ENCODE measurements around the gene MALL. TPM values are rescaled to one million over a fixed set of nuclear protein-coding genes. Genes with fewer than 3 reads are reported as not detected.
A peak's percentile ranks its signal among the peaks of the same experiment; 100 is the strongest.

The MALL gene
- total RNA-seq, 1 donor from 2014 or later = 1.1 TPM

DNA sequence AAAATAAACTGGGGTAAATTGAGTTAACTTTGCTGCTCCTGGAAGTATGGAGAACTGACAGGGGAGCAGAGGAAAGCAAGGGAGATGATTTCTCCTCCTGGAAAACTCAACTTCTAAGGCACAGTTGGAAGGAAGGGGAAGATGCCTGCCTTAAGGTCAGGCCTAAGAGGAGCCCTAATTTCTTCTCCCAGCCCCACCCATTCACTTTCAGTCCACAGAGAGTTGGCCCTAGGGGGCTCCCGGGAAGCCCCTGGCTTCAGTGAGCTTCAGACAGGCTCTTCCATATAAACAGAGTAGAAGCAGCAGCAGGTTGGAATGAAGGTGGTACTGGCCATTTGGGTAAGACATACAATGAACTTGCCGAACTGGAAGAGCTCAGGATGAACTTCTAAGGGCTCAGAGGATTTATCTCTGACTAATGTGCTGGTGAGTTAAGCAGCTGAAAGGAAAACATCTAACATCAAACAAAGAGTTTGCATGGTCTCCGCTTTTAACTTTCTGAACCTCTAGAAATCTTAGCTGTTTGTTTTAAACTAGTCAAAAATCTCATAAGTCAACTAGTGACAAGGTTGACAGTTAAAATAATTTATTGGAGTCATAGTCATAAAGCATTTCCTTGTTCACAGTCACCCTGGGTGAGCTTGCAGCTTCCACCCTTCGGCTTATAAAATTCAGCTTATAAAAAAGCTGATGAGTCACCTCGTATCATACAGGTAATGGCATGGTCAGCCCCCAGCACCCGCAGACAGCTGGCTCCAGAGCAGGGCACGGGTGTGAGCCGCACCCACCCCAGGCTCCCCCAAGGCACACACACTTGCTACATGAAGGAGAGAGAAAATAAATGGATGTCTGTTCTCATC, 9.8 kb downstream of the MALL start:
- no peaks in the 10 kb centered on the region for H3K79me2 ChIP-seq (ENCODE audit: low read depth)
- Mint-ChIP-seq H3K27ac (no peak overlapping the region), H3K4me1 (peaks cover 5% of the 10 kb centered on the region), H3K4me3 (no peak overlapping the region), H3K9me3 (peaks cover 5% of the 10 kb centered on the region), H3K27me3 (ENCODE audit: insufficient read depth, low read depth) (peaks cover 7% of the 10 kb centered on the region), H3K36me3 (no peaks in the 10 kb centered on the region)
- H2AFZ ChIP-seq (replicated peaks) = no peak overlapping the region
- H3K27me3 ChIP-seq = no peaks in the 10 kb centered on the region
- H3K9me3 ChIP-seq (ENCODE audit: low read depth) = no peaks in the 10 kb centered on the region
- H3K9ac ChIP-seq = no peak overlapping the region
- H3K27ac ChIP-seq = no peak overlapping the region
- no peak overlapping the region for H3K4me2 ChIP-seq
- no peaks in the 10 kb centered on the region for H3K4me1 ChIP-seq
- no peaks in the 10 kb centered on the region for H3F3A ChIP-seq (ENCODE audit: low read depth)
- TF ChIP-seq EZH2phosphoT487 (IDR thresholded peaks at IDR 0.05) (no peak), EZH2 (IDR thresholded peaks at IDR 0.05) (no peak)
- TF ChIP-seq, protein P1, sequence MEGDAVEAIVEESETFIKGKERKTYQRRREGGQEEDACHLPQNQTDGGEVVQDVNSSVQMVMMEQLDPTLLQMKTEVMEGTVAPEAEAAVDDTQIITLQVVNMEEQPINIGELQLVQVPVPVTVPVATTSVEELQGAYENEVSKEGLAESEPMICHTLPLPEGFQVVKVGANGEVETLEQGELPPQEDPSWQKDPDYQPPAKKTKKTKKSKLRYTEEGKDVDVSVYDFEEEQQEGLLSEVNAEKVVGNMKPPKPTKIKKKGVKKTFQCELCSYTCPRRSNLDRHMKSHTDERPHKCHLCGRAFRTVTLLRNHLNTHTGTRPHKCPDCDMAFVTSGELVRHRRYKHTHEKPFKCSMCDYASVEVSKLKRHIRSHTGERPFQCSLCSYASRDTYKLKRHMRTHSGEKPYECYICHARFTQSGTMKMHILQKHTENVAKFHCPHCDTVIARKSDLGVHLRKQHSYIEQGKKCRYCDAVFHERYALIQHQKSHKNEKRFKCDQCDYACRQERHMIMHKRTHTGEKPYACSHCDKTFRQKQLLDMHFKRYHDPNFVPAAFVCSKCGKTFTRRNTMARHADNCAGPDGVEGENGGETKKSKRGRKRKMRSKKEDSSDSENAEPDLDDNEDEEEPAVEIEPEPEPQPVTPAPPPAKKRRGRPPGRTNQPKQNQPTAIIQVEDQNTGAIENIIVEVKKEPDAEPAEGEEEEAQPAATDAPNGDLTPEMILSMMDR (IDR thresholded peaks at IDR 0.05) = no peak
- no peaks in the 10 kb centered on the region for H3K36me3 ChIP-seq
- H4K20me1 ChIP-seq (ENCODE audit: low read depth) = no peaks in the 10 kb centered on the region
- no peak for DNase-seq (ENCODE audit: low spot score)
- no peak overlapping the region for H3K4me3 ChIP-seq

DNA sequence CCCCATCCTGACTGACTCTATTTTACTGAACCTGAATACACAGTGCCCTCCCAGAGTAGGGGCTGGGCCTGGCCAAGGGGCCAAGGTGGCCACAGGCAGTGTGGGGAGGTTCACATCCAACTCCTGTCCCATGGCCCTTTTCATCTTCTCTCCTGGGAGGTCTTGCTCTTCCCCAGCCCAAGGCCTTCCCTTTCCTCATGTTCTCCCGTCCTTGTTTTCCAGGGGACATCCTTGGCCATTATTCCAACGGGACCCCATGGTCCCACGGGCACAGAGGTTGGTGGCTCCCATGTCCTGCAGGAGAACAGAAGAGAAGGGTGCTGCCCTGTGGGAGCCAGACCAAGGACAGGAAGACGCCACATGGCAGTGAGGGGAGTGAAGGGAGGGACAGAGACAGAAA, 10.4 kb downstream of the MALL start:
- DNase-seq (ENCODE audit: low spot score) = no peak
- Histone ChIP-seq H3F3A (ENCODE audit: low read depth) (no peaks in the 10 kb centered on the region), H3K27me3 (no peaks in the 10 kb centered on the region), H3K4me1 (no peaks in the 10 kb centered on the region), H3K79me2 (ENCODE audit: low read depth) (no peaks in the 10 kb centered on the region), H3K9ac (no peak overlapping the region), H3K9me3 (ENCODE audit: low read depth) (no peaks in the 10 kb centered on the region), H3K4me2 (no peak overlapping the region), H3K4me3 (no peak overlapping the region), H3K36me3 (no peaks in the 10 kb centered on the region), H2AFZ (replicated peaks) (no peak overlapping the region), H4K20me1 (ENCODE audit: low read depth) (no peaks in the 10 kb centered on the region), H3K27ac (no peak overlapping the region)
- no peak overlapping the region for H3K27ac Mint-ChIP-seq
- H3K4me3 Mint-ChIP-seq = no peak overlapping the region
- H3K36me3 Mint-ChIP-seq = no peaks in the 10 kb centered on the region
- TF ChIP-seq EZH2phosphoT487 (IDR thresholded peaks at IDR 0.05) = no peak
- TF ChIP-seq, protein P1 (IDR thresholded peaks at IDR 0.05) = no peak
- no peak for TF ChIP-seq EZH2 (IDR thresholded peaks at IDR 0.05)
- H3K4me1 Mint-ChIP-seq = peaks cover 5% of the 10 kb centered on the region
- peaks cover 5% of the 10 kb centered on the region for H3K9me3 Mint-ChIP-seq
- H3K27me3 Mint-ChIP-seq (ENCODE audit: insufficient read depth, low read depth) = peaks cover 10% of the 10 kb centered on the region

DNA sequence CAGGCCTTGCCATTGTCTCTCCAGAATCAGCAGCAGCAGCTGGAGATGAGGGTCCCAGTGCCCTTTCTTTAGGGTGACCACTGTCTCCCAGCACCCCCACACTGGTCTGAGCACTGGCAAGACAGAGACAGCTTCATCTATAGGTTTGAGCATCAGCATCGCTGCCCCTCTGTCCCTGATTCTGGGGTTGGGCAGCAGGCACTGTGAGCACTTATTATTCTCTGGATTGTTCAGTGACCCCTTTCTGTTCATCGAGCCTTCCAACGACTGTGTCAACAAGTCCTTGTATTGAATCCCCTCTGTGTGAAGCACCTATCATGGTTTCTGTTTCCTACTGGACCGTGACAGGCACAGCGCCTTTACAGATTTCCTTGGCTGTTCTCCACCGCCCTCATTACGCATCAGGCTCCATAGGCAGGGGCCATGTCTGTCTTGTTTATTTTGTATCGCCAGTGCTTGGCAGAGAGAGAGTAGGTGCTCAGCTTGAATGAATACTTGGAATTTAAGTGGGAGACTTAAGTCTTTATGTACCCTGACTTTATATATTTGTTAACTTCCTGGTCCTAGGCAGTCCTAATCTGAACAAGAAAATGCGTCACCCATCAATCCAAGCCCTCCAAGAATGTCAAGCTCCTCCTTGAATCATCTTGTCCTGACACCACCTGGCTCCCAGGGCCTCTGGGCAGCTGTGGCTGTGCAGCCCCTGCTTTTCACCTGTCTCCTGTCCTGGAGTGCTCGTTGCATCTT, 11.4 kb downstream of the MALL start:
- Histone ChIP-seq H3K36me3 (no peaks in the 10 kb centered on the region), H3K9ac (no peak overlapping the region), H3K4me3 (no peak overlapping the region), H2AFZ (replicated peaks) (no peak overlapping the region), H4K20me1 (ENCODE audit: low read depth) (no peaks in the 10 kb centered on the region), H3K4me1 (no peaks in the 10 kb centered on the region), H3K27me3 (no peaks in the 10 kb centered on the region), H3F3A (ENCODE audit: low read depth) (no peaks in the 10 kb centered on the region), H3K79me2 (ENCODE audit: low read depth) (no peaks in the 10 kb centered on the region), H3K27ac (no peak overlapping the region), H3K4me2 (no peak overlapping the region), H3K9me3 (ENCODE audit: low read depth) (no peaks in the 10 kb centered on the region)
- Mint-ChIP-seq H3K4me3 (no peak overlapping the region), H3K4me1 (peaks cover 5% of the 10 kb centered on the region), H3K36me3 (no peaks in the 10 kb centered on the region), H3K9me3 (peaks cover 5% of the 10 kb centered on the region), H3K27me3 (ENCODE audit: insufficient read depth, low read depth) (peaks cover 14% of the 10 kb centered on the region), H3K27ac (peak overlapping the region; percentile 77)
- TF ChIP-seq, protein P1 (IDR thresholded peaks at IDR 0.05) = no peak
- TF ChIP-seq EZH2 (IDR thresholded peaks at IDR 0.05) (no peak), EZH2phosphoT487 (IDR thresholded peaks at IDR 0.05) (no peak)
- no peak for DNase-seq (ENCODE audit: low spot score)

All from neural progenitor cell (in vitro differentiated cells).